Panc1 (cell line): ENCODE results near the gene NXPH2. TPM values are rescaled to one million over a fixed set of nuclear protein-coding genes. Genes with fewer than 3 reads are reported as not detected.

Experiments
- ATAC-seq: fragments of 200-7000 bp; cut with Tn5 transposase; 2 replicates; pipeline ENCODE4 v1.9.1; 2020; ENCODE audit warnings: mild to moderate bottlenecking, moderate library complexity
- BruUV-seq: library from RNA; stranded (reverse); fragments of 400-500 nt; replicated peaks from 2 replicates; lab custom pipeline; 2021; lab: Mats Ljungman, UMichigan
- CTCF ChIA-PET: fragments of 300-600 bp; sonication (Branson Sonifier 250); formaldehyde crosslinking; loops from one replicate; lab custom pipeline; 2022; ENCODE audit warnings: antibody characterized with exemption; lab: Charles Lee
- POLR2A ChIA-PET: fragments of 300-600 bp; sonication (Branson Sonifier 250); formaldehyde crosslinking; loops from one replicate; lab custom pipeline; 2022; ENCODE audit warnings: antibody characterized with exemption; lab: Charles Lee
- DNase-seq: peaks from one replicate; pipeline ENCODE4 v3.0.0-alpha.2; 2010; ENCODE audit warnings: low read depth, low spot score
- H3K27ac ChIP-seq: 2 replicates; pipeline ENCODE4 v1.5.1; 2011; ENCODE audit warnings: mild to moderate bottlenecking, low read length, inconsistent platforms
- H3K27me3 ChIP-seq: fragments of 200-500 bp; sonication (Bioruptor generic); 2 replicates; pipeline ENCODE4 v1.6.0; 2014; ENCODE audit warnings: low read length, inconsistent platforms; ENCODE audit not compliant: control insufficient read depth, insufficient read depth
- H3K36me3 ChIP-seq: fragments of 200-500 bp; sonication (Bioruptor generic); 2 replicates; pipeline ENCODE4 v1.5.1; 2014; ENCODE audit warnings: inconsistent platforms, mild to moderate bottlenecking, low read length, moderate library complexity; ENCODE audit not compliant: control insufficient read depth, insufficient read depth
- H3K4me1 ChIP-seq: 2 replicates; pipeline ENCODE4 v1.5.1; 2011; ENCODE audit warnings: inconsistent platforms, mild to moderate bottlenecking, low read length, moderate library complexity; ENCODE audit not compliant: control insufficient read depth, insufficient read depth
- H3K4me3 ChIP-seq, 2 experiments: 2 replicates each; pipeline ENCODE4 v1.5.1; 2011 to 2012; ENCODE audit warnings: low read depth in 2 of 2, low read length in 2 of 2, mild to moderate bottlenecking in 2 of 2, inconsistent platforms in 1 of 2, moderate library complexity in 1 of 2
- H3K9me3 ChIP-seq: fragments of 200-500 bp; sonication (Bioruptor generic); 2 replicates; pipeline ENCODE4 v1.5.1; 2014; ENCODE audit warnings: low read depth, mild to moderate bottlenecking, inconsistent platforms, low read length, moderate library complexity; ENCODE audit not compliant: control insufficient read depth, insufficient read depth
- POLR2AphosphoS5 ChIP-seq: IDR thresholded peaks from 2 replicates; pipeline ENCODE4 v1.6.1; 2012; ENCODE audit warnings: mild to moderate bottlenecking, low read depth, low read length, moderate library complexity
- SIN3A ChIP-seq: IDR thresholded peaks from 2 replicates; pipeline ENCODE4 v1.6.1; 2012; ENCODE audit warnings: low read depth, mild to moderate bottlenecking, low read length, moderate library complexity, borderline replicate concordance; ENCODE audit not compliant: insufficient read depth
- TCF7L2 ChIP-seq: IDR thresholded peaks from 2 replicates; pipeline ENCODE4 v1.6.1; 2011; ENCODE audit warnings: mild to moderate bottlenecking, low read depth, low read length, inconsistent platforms
- in situ Hi-C: cut with HindIII; loops from 2 replicates; pipeline ENCODE4 v1.10.0; 2016; ENCODE audit warnings: low sequenced_read_pairs, low pct_unique_long_range_greater_than_20kb
- intact Hi-C: fragments of 100-400 bp; cut with micrococcal nuclease; formaldehyde crosslinking; loops from one replicate; pipeline ENCODE4 v1.10.0; 2022; ENCODE audit not compliant: unreplicated experiment
- total RNA-seq: library from RNA; stranded (reverse); gene quantifications from one replicate; pipeline ENCODE4 v1.2.1, GENCODE V29; 2021; ENCODE audit not compliant: unreplicated experiment
- TF ChIP-seq, protein P1 (sequence below), 2 experiments: IDR thresholded peaks; 2 replicates each; pipeline ENCODE4 v1.6.1; 2011 to 2012; ENCODE audit warnings: low read depth in 2 of 2, control low read depth in 1 of 2, low read length in 1 of 2, mild to moderate bottlenecking in 1 of 2, moderate library complexity in 1 of 2; ENCODE audit not compliant: insufficient read depth in 1 of 2
- TF ChIP-seq, protein P2 (sequence below): fragments of 450-650 bp; IDR thresholded peaks from 2 replicates; pipeline ENCODE4 v1.5.1; 2017; ENCODE audit warnings: mild to moderate bottlenecking

NXPH2 gene
- total RNA-seq, 1 experiment from 2014 or later, result 5.4 TPM

DNA sequence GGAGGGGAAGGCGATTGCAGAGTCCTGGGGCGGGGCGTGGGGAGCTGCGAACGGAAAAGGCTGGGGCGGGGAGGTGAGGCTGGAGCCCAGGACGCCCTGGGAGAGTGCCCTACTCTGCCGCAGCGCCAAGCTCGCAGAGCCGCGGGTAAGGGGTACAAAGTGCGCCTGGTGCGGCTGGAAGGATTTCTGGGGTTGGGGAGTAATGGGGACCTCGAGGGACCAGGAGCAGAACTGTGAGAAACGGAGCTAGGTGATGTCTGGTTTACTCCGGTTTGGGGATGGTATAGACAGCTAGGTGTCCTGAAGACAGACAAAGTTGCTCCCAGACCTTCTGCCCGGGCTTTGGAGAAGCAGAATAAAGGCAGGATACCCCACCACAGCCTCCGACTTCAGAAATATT lies 718 bp upstream of the NXPH2 start:
- Histone ChIP-seq H3K4me1 (peaks cover 26% of the 10 kb centered on the region), H3K27ac (0 out of 2 replicates have a peak overlapping the region, but pooled peaks have one; percentile 12), H3K4me3 (peak overlapping the region in 1 of 2 experiments; percentile 57; a peak in 3 of 4 replicates), H3K36me3 (no peaks in the 10 kb centered on the region), H3K27me3 (peaks cover 13% of the 10 kb centered on the region), H3K9me3 (no peaks in the 10 kb centered on the region)
- POLR2A ChIA-PET, result no interaction called here
- DNase-seq (no peak), ATAC-seq (peak; percentile 15)
- in situ Hi-C loops (no loop called here), intact Hi-C loops (loop anchor here (10.0 kb wide), 2 partner anchors 406 to 836 kb away; no protein-coding TSS in a partner anchor)
- TF ChIP-seq, protein P1, sequence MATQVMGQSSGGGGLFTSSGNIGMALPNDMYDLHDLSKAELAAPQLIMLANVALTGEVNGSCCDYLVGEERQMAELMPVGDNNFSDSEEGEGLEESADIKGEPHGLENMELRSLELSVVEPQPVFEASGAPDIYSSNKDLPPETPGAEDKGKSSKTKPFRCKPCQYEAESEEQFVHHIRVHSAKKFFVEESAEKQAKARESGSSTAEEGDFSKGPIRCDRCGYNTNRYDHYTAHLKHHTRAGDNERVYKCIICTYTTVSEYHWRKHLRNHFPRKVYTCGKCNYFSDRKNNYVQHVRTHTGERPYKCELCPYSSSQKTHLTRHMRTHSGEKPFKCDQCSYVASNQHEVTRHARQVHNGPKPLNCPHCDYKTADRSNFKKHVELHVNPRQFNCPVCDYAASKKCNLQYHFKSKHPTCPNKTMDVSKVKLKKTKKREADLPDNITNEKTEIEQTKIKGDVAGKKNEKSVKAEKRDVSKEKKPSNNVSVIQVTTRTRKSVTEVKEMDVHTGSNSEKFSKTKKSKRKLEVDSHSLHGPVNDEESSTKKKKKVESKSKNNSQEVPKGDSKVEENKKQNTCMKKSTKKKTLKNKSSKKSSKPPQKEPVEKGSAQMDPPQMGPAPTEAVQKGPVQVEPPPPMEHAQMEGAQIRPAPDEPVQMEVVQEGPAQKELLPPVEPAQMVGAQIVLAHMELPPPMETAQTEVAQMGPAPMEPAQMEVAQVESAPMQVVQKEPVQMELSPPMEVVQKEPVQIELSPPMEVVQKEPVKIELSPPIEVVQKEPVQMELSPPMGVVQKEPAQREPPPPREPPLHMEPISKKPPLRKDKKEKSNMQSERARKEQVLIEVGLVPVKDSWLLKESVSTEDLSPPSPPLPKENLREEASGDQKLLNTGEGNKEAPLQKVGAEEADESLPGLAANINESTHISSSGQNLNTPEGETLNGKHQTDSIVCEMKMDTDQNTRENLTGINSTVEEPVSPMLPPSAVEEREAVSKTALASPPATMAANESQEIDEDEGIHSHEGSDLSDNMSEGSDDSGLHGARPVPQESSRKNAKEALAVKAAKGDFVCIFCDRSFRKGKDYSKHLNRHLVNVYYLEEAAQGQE (IDR thresholded peaks at IDR 0.05; ENCODE audit: insufficient read depth in 1 of 2, low read depth in 2 of 2, low read length in 1 of 2), result no peak
- TF ChIP-seq, protein P2, sequence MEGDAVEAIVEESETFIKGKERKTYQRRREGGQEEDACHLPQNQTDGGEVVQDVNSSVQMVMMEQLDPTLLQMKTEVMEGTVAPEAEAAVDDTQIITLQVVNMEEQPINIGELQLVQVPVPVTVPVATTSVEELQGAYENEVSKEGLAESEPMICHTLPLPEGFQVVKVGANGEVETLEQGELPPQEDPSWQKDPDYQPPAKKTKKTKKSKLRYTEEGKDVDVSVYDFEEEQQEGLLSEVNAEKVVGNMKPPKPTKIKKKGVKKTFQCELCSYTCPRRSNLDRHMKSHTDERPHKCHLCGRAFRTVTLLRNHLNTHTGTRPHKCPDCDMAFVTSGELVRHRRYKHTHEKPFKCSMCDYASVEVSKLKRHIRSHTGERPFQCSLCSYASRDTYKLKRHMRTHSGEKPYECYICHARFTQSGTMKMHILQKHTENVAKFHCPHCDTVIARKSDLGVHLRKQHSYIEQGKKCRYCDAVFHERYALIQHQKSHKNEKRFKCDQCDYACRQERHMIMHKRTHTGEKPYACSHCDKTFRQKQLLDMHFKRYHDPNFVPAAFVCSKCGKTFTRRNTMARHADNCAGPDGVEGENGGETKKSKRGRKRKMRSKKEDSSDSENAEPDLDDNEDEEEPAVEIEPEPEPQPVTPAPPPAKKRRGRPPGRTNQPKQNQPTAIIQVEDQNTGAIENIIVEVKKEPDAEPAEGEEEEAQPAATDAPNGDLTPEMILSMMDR, result no peak
- TF ChIP-seq SIN3A (no peak), POLR2AphosphoS5 (no peak), TCF7L2 (no peak)
- CTCF ChIA-PET, result no interaction called here
- no TSS peak for BruUV-seq

DNA sequence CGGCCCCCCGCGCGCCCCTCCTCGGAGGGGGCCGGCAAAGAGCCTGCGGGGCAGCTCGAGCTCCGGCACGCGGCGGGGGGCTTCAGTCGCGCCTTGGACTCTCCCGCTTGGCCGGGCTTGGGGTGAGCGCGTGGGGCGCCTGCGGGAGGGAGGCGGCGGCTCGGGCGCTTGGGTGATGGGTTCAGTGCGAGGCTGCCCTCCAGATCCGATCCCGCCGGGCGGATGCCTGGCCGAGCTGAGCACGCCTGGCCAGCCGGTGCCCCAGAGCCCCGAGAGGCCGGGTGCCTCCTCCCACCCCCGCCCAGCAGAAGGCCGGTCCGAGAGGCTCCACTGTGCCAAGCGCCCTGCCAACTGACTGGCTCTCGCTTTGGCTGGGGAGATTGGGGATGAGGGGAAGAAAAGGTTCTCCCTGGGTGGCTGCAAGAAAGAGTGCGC lies 273 bp upstream of the NXPH2 start:
- ATAC-seq (peak; percentile 81), DNase-seq (no peak)
- ChIA-PET POLR2A (no interaction called here), CTCF (no interaction called here)
- Histone ChIP-seq H3K36me3 (no peaks in the 10 kb centered on the region), H3K9me3 (no peaks in the 10 kb centered on the region), H3K4me1 (peaks cover 28% of the 10 kb centered on the region), H3K27me3 (peaks cover 13% of the 10 kb centered on the region), H3K27ac (0 out of 2 replicates have a peak overlapping the region, but pooled peaks have one; percentile 12), H3K4me3 (peak overlapping the region; percentile 17 to 57; a peak in 3 of 4 replicates)
- TF ChIP-seq SIN3A, result no peak
- TF ChIP-seq, protein P1 (IDR thresholded peaks at IDR 0.05; ENCODE audit: insufficient read depth in 1 of 2, low read depth in 2 of 2, low read length in 1 of 2), result no peak
- TF ChIP-seq, protein P2, result no peak
- no peak for TF ChIP-seq TCF7L2
- TF ChIP-seq POLR2AphosphoS5, result no peak
- in situ Hi-C loops, result no loop called here
- BruUV-seq, result no TSS peak
- intact Hi-C loops, result loop anchor here (10.0 kb wide), 2 partner anchors 406 to 836 kb away; no protein-coding TSS in a partner anchor
